Uterus (tissue), 2 donors: ENCODE results near the gene TMED4.

ENCODE experiments used
- POLR2A ChIP-seq, 2 donors: fragments of 450-650 bp; IDR thresholded peaks; one replicate each; pipeline ENCODE4 v1.6.1; 2016; ENCODE audit warnings: antibody characterized with exemption in 2 of 2, mild to moderate bottlenecking in 1 of 2, moderate library complexity in 1 of 2
- TF ChIP-seq, protein P1 (sequence below), 4 experiments: fragments of 200-600 bp in 2 of 4; fragments of 450-650 bp in 2 of 4; sonication (generic) in 2 of 4; IDR thresholded peaks; one replicate each; pipeline ENCODE4 v1.5.1; 2016 to 2019; ENCODE audit warnings: antibody characterized with exemption in 4 of 4, mild to moderate bottlenecking in 2 of 4, moderate library complexity in 1 of 4

DNA sequence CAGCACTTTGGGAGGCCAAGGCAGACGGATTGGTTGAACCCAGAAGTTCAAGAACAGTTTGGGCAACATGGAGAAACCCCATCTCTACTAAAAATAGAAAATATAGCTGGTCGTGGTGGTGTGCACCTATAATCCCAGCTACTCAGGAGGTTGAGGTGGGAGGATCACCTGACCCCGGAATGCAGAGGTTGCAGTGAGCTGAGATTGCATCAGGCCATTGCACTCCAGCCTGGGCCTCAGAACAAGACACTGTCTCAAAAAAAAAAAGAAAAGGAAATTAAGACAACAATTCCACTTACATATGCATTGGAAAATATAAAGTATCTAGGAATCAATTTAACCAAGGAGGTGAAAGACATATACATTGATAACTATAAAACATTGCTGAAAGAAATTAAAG, 17.2 kb upstream of the TMED4 start:
- TF ChIP-seq, protein P1, sequence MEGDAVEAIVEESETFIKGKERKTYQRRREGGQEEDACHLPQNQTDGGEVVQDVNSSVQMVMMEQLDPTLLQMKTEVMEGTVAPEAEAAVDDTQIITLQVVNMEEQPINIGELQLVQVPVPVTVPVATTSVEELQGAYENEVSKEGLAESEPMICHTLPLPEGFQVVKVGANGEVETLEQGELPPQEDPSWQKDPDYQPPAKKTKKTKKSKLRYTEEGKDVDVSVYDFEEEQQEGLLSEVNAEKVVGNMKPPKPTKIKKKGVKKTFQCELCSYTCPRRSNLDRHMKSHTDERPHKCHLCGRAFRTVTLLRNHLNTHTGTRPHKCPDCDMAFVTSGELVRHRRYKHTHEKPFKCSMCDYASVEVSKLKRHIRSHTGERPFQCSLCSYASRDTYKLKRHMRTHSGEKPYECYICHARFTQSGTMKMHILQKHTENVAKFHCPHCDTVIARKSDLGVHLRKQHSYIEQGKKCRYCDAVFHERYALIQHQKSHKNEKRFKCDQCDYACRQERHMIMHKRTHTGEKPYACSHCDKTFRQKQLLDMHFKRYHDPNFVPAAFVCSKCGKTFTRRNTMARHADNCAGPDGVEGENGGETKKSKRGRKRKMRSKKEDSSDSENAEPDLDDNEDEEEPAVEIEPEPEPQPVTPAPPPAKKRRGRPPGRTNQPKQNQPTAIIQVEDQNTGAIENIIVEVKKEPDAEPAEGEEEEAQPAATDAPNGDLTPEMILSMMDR (IDR thresholded peaks at IDR 0.05), result no peak
- TF ChIP-seq POLR2A (IDR thresholded peaks at IDR 0.05), result no peak
